HCT116 (cell line): ENCODE data around the gene TRPC1. TPM values are rescaled to one million over a fixed set of nuclear protein-coding genes. Genes with fewer than 3 reads are reported as not detected.

Source experiments
- ATAC-seq: fragments of 200-7000 bp; cut with Tn5 transposase; 2 replicates; pipeline ENCODE4 v1.9.1; 2020; ENCODE audit warnings: mild to moderate bottlenecking, moderate library complexity
- BruUV-seq: library from RNA; stranded (reverse); fragments of 400-500 nt; replicated peaks from 2 replicates; lab custom pipeline; 2021; lab: Mats Ljungman, UMichigan
- CTCF ChIA-PET: fragments of 300-600 bp; sonication (Branson Sonifier 250); formaldehyde crosslinking; loops from one replicate; lab custom pipeline; 2021; ENCODE audit warnings: antibody characterized with exemption; lab: Charles Lee
- POLR2A ChIA-PET: fragments of 300-600, 350-600 bp; sonication (Branson Sonifier 250); formaldehyde crosslinking; loops from one replicate; lab custom pipeline; 2021; ENCODE audit warnings: antibody characterized with exemption; lab: Charles Lee
- RAD21 ChIA-PET, 2 experiments: fragments of 300-600 bp; sonication (Branson Sonifier 250); formaldehyde crosslinking; loops; one replicate each; lab custom pipeline; 2023; ENCODE audit warnings: low total read pairs in 2 of 2; ENCODE audit not compliant: uncharacterized antibody in 2 of 2, unreplicated experiment in 2 of 2, low non-redundant PET in 1 of 2; lab: Charles Lee
- DNase-seq: peaks from one replicate; pipeline ENCODE4 v3.0.0-alpha.2; 2010; ENCODE audit warnings: low read depth, low spot score
- H2AFZ ChIP-seq: fragments of 200-600 bp; shearing (Covaris generic), sonication (generic); 2 replicates; pipeline ENCODE4 v1.6.1; 2017; ENCODE audit warnings: low read depth, mixed run types, mixed read lengths, antibody characterized with exemption, low read length; ENCODE audit not compliant: poor library complexity, severe bottlenecking
- H3K27ac ChIP-seq: 2 replicates; pipeline ENCODE4 v1.5.1; 2012; ENCODE audit warnings: low read depth, low read length
- H3K27me3 ChIP-seq: fragments of 200-600 bp; sonication (generic); 2 replicates; pipeline ENCODE4 v1.6.1; 2016; ENCODE audit warnings: mixed run types, low read length, mixed read lengths; ENCODE audit not compliant: insufficient read depth
- H3K36me3 ChIP-seq, 2 experiments: fragments of 200-500 bp in 1 of 2; fragments of 200-600 bp in 1 of 2; sonication (Bioruptor generic) in 1 of 2; sonication (generic) in 1 of 2; 2 replicates each; pipeline versions ENCODE4 v1.5.1 to v1.6.1; 2014 to 2016; ENCODE audit warnings: low read length in 2 of 2, inconsistent platforms in 1 of 2, mixed read lengths in 1 of 2, mixed run types in 1 of 2; ENCODE audit not compliant: insufficient read depth in 2 of 2, control insufficient read depth in 1 of 2
- H3K4me1 ChIP-seq, 2 experiments: fragments of 200-600 bp in 1 of 2; sonication (generic) in 1 of 2; 2 replicates each; pipeline versions ENCODE4 v1.5.1 to v1.6.1; 2012 to 2017; ENCODE audit warnings: low read length in 2 of 2, inconsistent platforms in 1 of 2, mild to moderate bottlenecking in 1 of 2, mixed read lengths in 1 of 2, mixed run types in 1 of 2, moderate library complexity in 1 of 2; ENCODE audit not compliant: insufficient read depth in 2 of 2, control insufficient read depth in 1 of 2
- H3K4me2 ChIP-seq: fragments of 200-600 bp; sonication (generic); 2 replicates; pipeline ENCODE4 v1.6.1; 2017; ENCODE audit warnings: mixed run types, low read length, mixed read lengths
- H3K4me3 ChIP-seq, 2 experiments: fragments of 200-600 bp in 1 of 2; sonication (generic) in 1 of 2; replicated peaks in 1 of 2; 2 replicates each; pipeline ENCODE4 v1.5.1; 2011 to 2016; ENCODE audit warnings: low read length in 2 of 2, control low read depth in 1 of 2, low read depth in 1 of 2, mild to moderate bottlenecking in 1 of 2, mixed read lengths in 1 of 2, mixed run types in 1 of 2
- H3K79me2 ChIP-seq: fragments of 200-600 bp; sonication (generic); 2 replicates; pipeline ENCODE4 v1.6.1; 2017; ENCODE audit warnings: mild to moderate bottlenecking, mixed run types, low read length, moderate library complexity, mixed read lengths; ENCODE audit not compliant: insufficient read depth
- H3K9ac ChIP-seq: fragments of 200-600 bp; sonication (generic); 2 replicates; pipeline ENCODE4 v1.6.1; 2016; ENCODE audit warnings: low read length, mixed read lengths
- H3K9me2 ChIP-seq: fragments of 200-600 bp; sonication (generic), shearing (Covaris generic); 2 replicates; pipeline ENCODE4 v1.6.1; 2017; ENCODE audit warnings: mixed run types, mild to moderate bottlenecking, moderate library complexity; ENCODE audit not compliant: insufficient read depth
- H3K9me3 ChIP-seq, 2 experiments: fragments of 200-500 bp in 1 of 2; fragments of 200-600 bp in 1 of 2; sonication (Bioruptor generic) in 1 of 2; sonication (generic) in 1 of 2; 2 replicates each; pipeline ENCODE4 v1.6.1; 2014 to 2017; ENCODE audit warnings: low read length in 2 of 2, mixed read lengths in 2 of 2, inconsistent platforms in 1 of 2, low read depth in 1 of 2, mild to moderate bottlenecking in 1 of 2, mixed run types in 1 of 2, moderate library complexity in 1 of 2; ENCODE audit not compliant: control insufficient read depth in 1 of 2, insufficient read depth in 1 of 2
- H4K20me1 ChIP-seq: fragments of 200-600 bp; sonication (generic), shearing (Covaris generic); 2 replicates; pipeline ENCODE4 v1.6.1; 2017; ENCODE audit warnings: mixed run types, mild to moderate bottlenecking, moderate library complexity; ENCODE audit not compliant: insufficient read depth
- CBX3 ChIP-seq: IDR thresholded peaks from 2 replicates; pipeline ENCODE4 v1.6.1; 2012; ENCODE audit warnings: low read depth
- EGR1 ChIP-seq: IDR thresholded peaks from 2 replicates; pipeline ENCODE4 v1.6.1; 2012; ENCODE audit warnings: low read depth
- ELF1 ChIP-seq: IDR thresholded peaks from 2 replicates; pipeline ENCODE4 v1.6.1; 2012; ENCODE audit warnings: low read depth, borderline replicate concordance
- EZH2 ChIP-seq: fragments of 200-600 bp; sonication (generic); IDR thresholded peaks from 2 replicates; pipeline ENCODE4 v1.6.1; 2017; ENCODE audit warnings: antibody characterized with exemption, mixed run types
- EZH2phosphoT487 ChIP-seq: fragments of 200-600 bp; IDR thresholded peaks from 2 replicates; pipeline ENCODE4 v1.6.1; 2018; ENCODE audit warnings: antibody characterized with exemption, borderline replicate concordance
- FOSL1 ChIP-seq: IDR thresholded peaks from 2 replicates; pipeline ENCODE4 v1.6.1; 2012; ENCODE audit warnings: low read depth
- JUND ChIP-seq: IDR thresholded peaks from 2 replicates; pipeline ENCODE4 v1.6.1; 2012
- POLR2A ChIP-seq: IDR thresholded peaks from 2 replicates; pipeline ENCODE4 v1.7.0; 2011; ENCODE audit warnings: borderline replicate concordance; ENCODE audit not compliant: insufficient read depth, insufficient read length; ENCODE audit errors: extremely low read depth
- POLR2AphosphoS5 ChIP-seq: IDR thresholded peaks from 2 replicates; pipeline ENCODE4 v1.6.1; 2011; ENCODE audit warnings: mild to moderate bottlenecking, low read depth, low read length, moderate library complexity
- SIN3A ChIP-seq: IDR thresholded peaks from 2 replicates; pipeline ENCODE4 v1.6.1; 2012; ENCODE audit warnings: low read depth
- SP1 ChIP-seq: IDR thresholded peaks from 2 replicates; pipeline ENCODE4 v1.6.1; 2012; ENCODE audit warnings: low read depth
- YY1 ChIP-seq: IDR thresholded peaks from 2 replicates; pipeline ENCODE4 v1.6.1; 2011; ENCODE audit warnings: low read length, low read depth, moderate library complexity, mild to moderate bottlenecking; ENCODE audit not compliant: insufficient replicate concordance; ENCODE audit errors: extremely low read depth
- ZFX ChIP-seq: fragments of 450-650 bp; IDR thresholded peaks from 2 replicates; pipeline ENCODE4 v1.6.1; 2017
- ZNF274 ChIP-seq: fragments of 200-500 bp; sonication (Bioruptor generic); IDR thresholded peaks from 2 replicates; pipeline ENCODE4 v1.6.1; 2014; ENCODE audit warnings: mild to moderate bottlenecking, low read depth, low read length, inconsistent platforms
- intact Hi-C: fragments of 100-400 bp; cut with micrococcal nuclease; formaldehyde crosslinking; loops from 2 replicates; pipeline ENCODE4 v1.10.0; 2022
- total RNA-seq: library from RNA; stranded (reverse); gene quantifications from one replicate; pipeline ENCODE4 v1.2.1, GENCODE V29; 2021; ENCODE audit not compliant: unreplicated experiment
- TF ChIP-seq, protein P1 (sequence below): IDR thresholded peaks from 2 replicates; pipeline ENCODE4 v1.6.1; 2012; ENCODE audit warnings: low read depth
- TF ChIP-seq, protein P2 (sequence below): IDR thresholded peaks from 2 replicates; pipeline ENCODE4 v1.6.1; 2012
- TF ChIP-seq, protein P3 (sequence below): IDR thresholded peaks from 2 replicates; pipeline ENCODE4 v1.6.1; 2012
- TF ChIP-seq, protein P4 (sequence below): IDR thresholded peaks from 2 replicates; pipeline ENCODE4 v1.6.1; 2011; ENCODE audit warnings: mild to moderate bottlenecking, low read length, moderate library complexity; ENCODE audit not compliant: insufficient replicate concordance; ENCODE audit errors: extremely low read depth

Gene TRPC1
- total RNA-seq, 1 experiment from 2014 or later: 6.1 TPM

DNA sequence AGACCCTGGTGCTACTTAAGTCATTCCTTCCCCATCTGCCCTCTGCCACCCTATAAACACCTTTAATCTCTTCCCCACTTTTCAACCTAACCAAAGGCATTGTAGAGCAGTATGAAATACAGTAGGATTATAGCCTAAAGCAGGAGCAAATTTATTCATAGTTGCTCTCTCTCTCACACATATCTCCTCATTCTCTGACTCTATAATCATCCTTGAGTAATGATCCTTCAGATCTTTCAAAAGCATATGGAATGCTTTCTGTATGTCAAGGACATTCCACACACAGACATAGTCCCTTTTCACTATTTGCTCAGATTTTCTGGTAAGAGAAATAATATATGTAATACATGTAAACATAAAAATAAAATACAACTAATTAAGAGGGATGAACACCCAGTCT is 54.1 kb downstream of the TRPC1 start:
- Histone ChIP-seq H2AFZ (no peak overlapping the region), H3K4me1 (no peaks in the 10 kb centered on the region), H3K9ac (no peak overlapping the region), H3K27me3 (no peaks in the 10 kb centered on the region), H3K4me2 (no peak overlapping the region), H3K27ac (no peak overlapping the region), H3K79me2 (no peaks in the 10 kb centered on the region), H3K4me3 (no peak overlapping the region), H3K9me3 (no peaks in the 10 kb centered on the region), H4K20me1 (no peaks in the 10 kb centered on the region), H3K9me2 (no peaks in the 10 kb centered on the region), H3K36me3 (no peaks in the 10 kb centered on the region)
- no TSS peak for BruUV-seq
- CTCF ChIA-PET: no interaction called here
- RAD21 ChIA-PET: no interaction called here
- TF ChIP-seq FOSL1 (no peak), ZFX (no peak), JUND (no peak), EZH2phosphoT487 (no peak), SIN3A (no peak), EGR1 (no peak), ZNF274 (no peak), EZH2 (no peak), POLR2A (no peak), ELF1 (no peak), POLR2AphosphoS5 (no peak), YY1 (no peak), SP1 (no peak), CBX3 (no peak)
- TF ChIP-seq, protein P1, sequence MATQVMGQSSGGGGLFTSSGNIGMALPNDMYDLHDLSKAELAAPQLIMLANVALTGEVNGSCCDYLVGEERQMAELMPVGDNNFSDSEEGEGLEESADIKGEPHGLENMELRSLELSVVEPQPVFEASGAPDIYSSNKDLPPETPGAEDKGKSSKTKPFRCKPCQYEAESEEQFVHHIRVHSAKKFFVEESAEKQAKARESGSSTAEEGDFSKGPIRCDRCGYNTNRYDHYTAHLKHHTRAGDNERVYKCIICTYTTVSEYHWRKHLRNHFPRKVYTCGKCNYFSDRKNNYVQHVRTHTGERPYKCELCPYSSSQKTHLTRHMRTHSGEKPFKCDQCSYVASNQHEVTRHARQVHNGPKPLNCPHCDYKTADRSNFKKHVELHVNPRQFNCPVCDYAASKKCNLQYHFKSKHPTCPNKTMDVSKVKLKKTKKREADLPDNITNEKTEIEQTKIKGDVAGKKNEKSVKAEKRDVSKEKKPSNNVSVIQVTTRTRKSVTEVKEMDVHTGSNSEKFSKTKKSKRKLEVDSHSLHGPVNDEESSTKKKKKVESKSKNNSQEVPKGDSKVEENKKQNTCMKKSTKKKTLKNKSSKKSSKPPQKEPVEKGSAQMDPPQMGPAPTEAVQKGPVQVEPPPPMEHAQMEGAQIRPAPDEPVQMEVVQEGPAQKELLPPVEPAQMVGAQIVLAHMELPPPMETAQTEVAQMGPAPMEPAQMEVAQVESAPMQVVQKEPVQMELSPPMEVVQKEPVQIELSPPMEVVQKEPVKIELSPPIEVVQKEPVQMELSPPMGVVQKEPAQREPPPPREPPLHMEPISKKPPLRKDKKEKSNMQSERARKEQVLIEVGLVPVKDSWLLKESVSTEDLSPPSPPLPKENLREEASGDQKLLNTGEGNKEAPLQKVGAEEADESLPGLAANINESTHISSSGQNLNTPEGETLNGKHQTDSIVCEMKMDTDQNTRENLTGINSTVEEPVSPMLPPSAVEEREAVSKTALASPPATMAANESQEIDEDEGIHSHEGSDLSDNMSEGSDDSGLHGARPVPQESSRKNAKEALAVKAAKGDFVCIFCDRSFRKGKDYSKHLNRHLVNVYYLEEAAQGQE: no peak
- TF ChIP-seq, protein P2, sequence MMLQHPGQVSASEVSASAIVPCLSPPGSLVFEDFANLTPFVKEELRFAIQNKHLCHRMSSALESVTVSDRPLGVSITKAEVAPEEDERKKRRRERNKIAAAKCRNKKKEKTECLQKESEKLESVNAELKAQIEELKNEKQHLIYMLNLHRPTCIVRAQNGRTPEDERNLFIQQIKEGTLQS: no peak
- TF ChIP-seq, protein P3, sequence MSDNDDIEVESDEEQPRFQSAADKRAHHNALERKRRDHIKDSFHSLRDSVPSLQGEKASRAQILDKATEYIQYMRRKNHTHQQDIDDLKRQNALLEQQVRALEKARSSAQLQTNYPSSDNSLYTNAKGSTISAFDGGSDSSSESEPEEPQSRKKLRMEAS: no peak
- TF ChIP-seq, protein P4, sequence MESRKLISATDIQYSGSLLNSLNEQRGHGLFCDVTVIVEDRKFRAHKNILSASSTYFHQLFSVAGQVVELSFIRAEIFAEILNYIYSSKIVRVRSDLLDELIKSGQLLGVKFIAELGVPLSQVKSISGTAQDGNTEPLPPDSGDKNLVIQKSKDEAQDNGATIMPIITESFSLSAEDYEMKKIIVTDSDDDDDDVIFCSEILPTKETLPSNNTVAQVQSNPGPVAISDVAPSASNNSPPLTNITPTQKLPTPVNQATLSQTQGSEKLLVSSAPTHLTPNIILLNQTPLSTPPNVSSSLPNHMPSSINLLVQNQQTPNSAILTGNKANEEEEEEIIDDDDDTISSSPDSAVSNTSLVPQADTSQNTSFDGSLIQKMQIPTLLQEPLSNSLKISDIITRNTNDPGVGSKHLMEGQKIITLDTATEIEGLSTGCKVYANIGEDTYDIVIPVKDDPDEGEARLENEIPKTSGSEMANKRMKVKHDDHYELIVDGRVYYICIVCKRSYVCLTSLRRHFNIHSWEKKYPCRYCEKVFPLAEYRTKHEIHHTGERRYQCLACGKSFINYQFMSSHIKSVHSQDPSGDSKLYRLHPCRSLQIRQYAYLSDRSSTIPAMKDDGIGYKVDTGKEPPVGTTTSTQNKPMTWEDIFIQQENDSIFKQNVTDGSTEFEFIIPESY: no peak
- intact Hi-C loops: no loop called here
- DNase-seq (no peak), ATAC-seq (no peak)
- POLR2A ChIA-PET: no interaction called here
